DND-41 (cell line): Measurements from ENCODE around the gene SSR1.

Source experiments
- ATAC-seq: fragments of 200-7000 bp; cut with Tn5 transposase; 3 replicates; pipeline ENCODE4 v1.9.1; 2021; ENCODE audit warnings: low read depth; ENCODE audit not compliant: insufficient read depth
- DNase-seq: peaks from one replicate; pipeline ENCODE4 v3.0.0-alpha.2; 2020
- H2AFZ ChIP-seq: 2 replicates; pipeline ENCODE4 v1.6.0; 2012; ENCODE audit warnings: low read depth, low read length
- H3K27ac ChIP-seq: 2 replicates; pipeline ENCODE4 v1.5.1; 2012; ENCODE audit warnings: low read length, inconsistent platforms
- H3K27me3 ChIP-seq: fragments of 200-600 bp; sonication (generic); 2 replicates; pipeline ENCODE4 v1.6.0; 2012; ENCODE audit warnings: low read length, mild to moderate bottlenecking, inconsistent platforms; ENCODE audit not compliant: insufficient read depth, poor library complexity
- H3K36me3 ChIP-seq: 2 replicates; pipeline ENCODE4 v1.5.1; 2012; ENCODE audit warnings: low read length, inconsistent platforms; ENCODE audit not compliant: insufficient read depth
- H3K4me1 ChIP-seq: 2 replicates; pipeline ENCODE4 v1.5.1; 2012; ENCODE audit warnings: mild to moderate bottlenecking, low read length; ENCODE audit not compliant: insufficient read depth
- H3K4me2 ChIP-seq: 2 replicates; pipeline ENCODE4 v1.6.0; 2012; ENCODE audit warnings: mild to moderate bottlenecking, moderate library complexity, low read length, inconsistent platforms; ENCODE audit not compliant: insufficient read depth
- H3K4me3 ChIP-seq, 2 experiments: fragments of 200-600 bp in 1 of 2; shearing (Covaris generic) in 1 of 2; 2 replicates each; pipeline ENCODE4 v1.5.1; 2012 to 2016; ENCODE audit warnings: inconsistent platforms in 2 of 2, low read length in 2 of 2, mild to moderate bottlenecking in 2 of 2, low read depth in 1 of 2, moderate library complexity in 1 of 2
- H3K79me2 ChIP-seq: 2 replicates; pipeline ENCODE4 v1.6.0; 2012; ENCODE audit warnings: low read length, inconsistent platforms; ENCODE audit not compliant: insufficient read depth
- H3K9ac ChIP-seq: 2 replicates; pipeline ENCODE4 v1.6.0; 2012; ENCODE audit warnings: low read depth, mild to moderate bottlenecking, inconsistent platforms, low read length, moderate library complexity
- H3K9me3 ChIP-seq: 2 replicates; pipeline ENCODE4 v1.5.1; 2012; ENCODE audit warnings: low read length, moderate library complexity, mild to moderate bottlenecking, inconsistent platforms; ENCODE audit not compliant: insufficient read depth, severe bottlenecking
- H4K20me1 ChIP-seq: 2 replicates; pipeline ENCODE4 v1.6.0; 2012; ENCODE audit warnings: low read length; ENCODE audit not compliant: insufficient read depth
- CTCF ChIP-seq: IDR thresholded peaks from 2 replicates; pipeline ENCODE4 v1.5.1; 2012; ENCODE audit warnings: borderline replicate concordance, low read length, moderate library complexity, mild to moderate bottlenecking; ENCODE audit not compliant: poor library complexity, severe bottlenecking; ENCODE audit errors: extremely low read depth
- EZH2 ChIP-seq: IDR thresholded peaks from 3 replicates; pipeline ENCODE4 v1.6.1; 2012; ENCODE audit warnings: borderline replicate concordance, low read depth, mild to moderate bottlenecking, moderate library complexity, low read length, inconsistent platforms; ENCODE audit not compliant: severe bottlenecking

The SSR1 gene

GRCh38 chr6:7245668-7246393, 67.2 kb downstream of the SSR1 start:
- H3K9me3 ChIP-seq, result no peaks in the 10 kb centered on the region
- H3K4me2 ChIP-seq, result no peak overlapping the region
- H3K4me3 ChIP-seq, result no peak overlapping the region
- peaks cover 78% of the 10 kb centered on the region for H3K36me3 ChIP-seq
- no peaks in the 10 kb centered on the region for H3K27me3 ChIP-seq
- no peak overlapping the region for H2AFZ ChIP-seq
- no peak overlapping the region for H3K27ac ChIP-seq
- DNase-seq, result no peak
- H3K79me2 ChIP-seq, result no peaks in the 10 kb centered on the region
- no peaks in the 10 kb centered on the region; the same call in 1 of the 2 replicates for H4K20me1 ChIP-seq
- no peak overlapping the region for H3K9ac ChIP-seq
- no peak for ATAC-seq
- no peak for TF ChIP-seq CTCF
- no peak for TF ChIP-seq EZH2
- H3K4me1 ChIP-seq, result no peaks in the 10 kb centered on the region

DNA sequence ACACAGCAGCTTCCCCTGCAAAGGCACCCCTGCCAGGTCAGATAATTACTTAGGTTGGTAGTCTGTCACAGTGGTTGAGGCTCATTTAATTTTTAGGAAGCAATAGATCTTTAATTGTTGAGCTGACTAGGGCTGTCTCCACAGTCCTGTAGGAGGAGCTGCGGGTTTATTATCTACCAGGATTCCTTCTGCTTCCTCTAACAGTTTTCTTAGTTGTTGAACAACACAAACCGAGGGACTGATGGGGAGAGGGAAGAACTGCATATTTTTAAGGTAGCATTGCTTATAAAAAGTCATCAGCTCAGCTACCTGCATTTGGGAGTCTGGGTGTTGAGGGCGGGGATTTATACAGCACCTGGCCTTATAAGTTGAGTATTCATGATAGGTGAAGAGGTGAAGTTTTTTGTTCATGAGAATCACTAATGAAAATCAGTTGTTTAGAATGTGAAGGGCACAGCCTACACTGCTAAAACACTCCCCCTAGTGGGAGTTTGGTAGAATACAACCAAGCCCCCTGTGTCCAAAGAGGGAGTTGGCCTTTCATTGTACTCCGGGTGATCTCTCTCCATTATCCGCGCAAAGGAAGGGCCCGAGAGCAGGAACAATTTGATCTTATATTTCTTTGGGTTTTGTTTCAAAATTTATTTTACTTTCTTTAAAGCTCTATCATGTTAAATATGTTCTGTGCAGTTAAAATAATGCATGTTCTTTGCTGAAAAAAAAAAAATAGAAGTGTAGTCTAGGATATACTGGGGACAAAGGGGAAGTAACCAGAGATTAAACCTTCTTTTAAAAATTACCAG, 69.6 kb downstream of the SSR1 start:
- Histone ChIP-seq H2AFZ (no peak overlapping the region), H3K9me3 (no peaks in the 10 kb centered on the region), H3K27me3 (no peaks in the 10 kb centered on the region), H3K36me3 (peaks cover 75% of the 10 kb centered on the region), H4K20me1 (no peaks in the 10 kb centered on the region; the same call in 1 of the 2 replicates), H3K4me1 (no peaks in the 10 kb centered on the region), H3K79me2 (no peaks in the 10 kb centered on the region), H3K9ac (no peak overlapping the region), H3K27ac (peak overlapping the region; percentile 24; the same call in 1 of the 2 replicates), H3K4me3 (no peak overlapping the region), H3K4me2 (no peak overlapping the region)
- DNase-seq (peak; percentile 60), ATAC-seq (peak; percentile 74)
- peak; percentile 92 for TF ChIP-seq CTCF
- TF ChIP-seq EZH2, result no peak

DNA sequence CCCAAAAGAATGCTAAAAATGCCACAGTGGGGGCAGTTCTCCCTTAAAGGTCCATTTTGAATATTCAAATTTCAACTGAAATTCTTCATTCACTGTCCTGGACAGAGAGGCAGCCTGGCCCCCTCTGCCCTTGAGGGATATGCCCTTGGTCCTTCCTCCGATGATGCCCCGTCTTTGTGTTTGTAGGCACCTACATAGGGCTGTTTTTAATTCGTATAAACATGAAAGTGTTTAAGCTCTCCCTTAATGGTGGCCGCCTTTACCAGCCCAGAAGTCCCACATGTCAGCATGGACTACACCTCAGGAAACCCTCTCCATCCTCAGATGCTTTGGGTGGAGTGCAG, 70.2 kb downstream of the SSR1 start:
- no peaks in the 10 kb centered on the region for H3K9me3 ChIP-seq
- no peaks in the 10 kb centered on the region for H3K27me3 ChIP-seq
- H3K27ac ChIP-seq, result 0 out of 2 replicates have a peak overlapping the region, but pooled peaks have one; percentile 38
- H3K4me3 ChIP-seq, result no peak overlapping the region
- ATAC-seq (no peak), DNase-seq (no peak)
- no peak for TF ChIP-seq EZH2
- H2AFZ ChIP-seq, result no peak overlapping the region
- no peak overlapping the region for H3K9ac ChIP-seq
- no peaks in the 10 kb centered on the region for H3K79me2 ChIP-seq
- peaks cover 70% of the 10 kb centered on the region for H3K36me3 ChIP-seq
- H4K20me1 ChIP-seq, result no peaks in the 10 kb centered on the region; the same call in 1 of the 2 replicates
- H3K4me1 ChIP-seq, result no peaks in the 10 kb centered on the region
- H3K4me2 ChIP-seq, result no peak overlapping the region
